Neural cell (in vitro differentiated cells): ENCODE results near the gene CLDN24. TPM values are rescaled to one million over a fixed set of nuclear protein-coding genes. Genes with fewer than 3 reads are reported as not detected.

Experiments used
- H2AFZ ChIP-seq: fragments of 200-600, 300-800 bp; sonication (generic), shearing (Covaris generic); 2 replicates; pipeline ENCODE4 v1.6.0; 2014; ENCODE audit warnings: low read depth, mild to moderate bottlenecking, antibody characterized with exemption, low read length, moderate library complexity
- H3F3A ChIP-seq: fragments of 200-600 bp; shearing (Covaris generic); 2 replicates; pipeline ENCODE4 v1.6.1; 2016; ENCODE audit warnings: mild to moderate bottlenecking, moderate library complexity, mixed read lengths, antibody characterized with exemption, low read length; ENCODE audit not compliant: insufficient read depth, poor library complexity, severe bottlenecking
- H3K27ac ChIP-seq: fragments of 200-600, 300-800 bp; sonication (generic), shearing (Covaris generic); 2 replicates; pipeline ENCODE4 v1.5.1; 2014; ENCODE audit warnings: mild to moderate bottlenecking, low read length, moderate library complexity
- H3K27me3 ChIP-seq: fragments of 300-800, 200-600 bp; sonication (generic), shearing (Covaris generic); 2 replicates; pipeline ENCODE4 v1.6.0; 2014; ENCODE audit warnings: mild to moderate bottlenecking, low read depth, low read length, moderate library complexity; ENCODE audit not compliant: insufficient read depth
- H3K36me3 ChIP-seq: fragments of 300-800, 200-600 bp; sonication (generic), shearing (Covaris generic); 2 replicates; pipeline ENCODE4 v1.5.1; 2014; ENCODE audit warnings: mild to moderate bottlenecking, antibody characterized with exemption, low read length, moderate library complexity; ENCODE audit not compliant: insufficient read depth
- H3K4me2 ChIP-seq: fragments of 300-800, 200-600 bp; sonication (generic), shearing (Covaris generic); 2 replicates; pipeline ENCODE4 v1.6.0; 2014; ENCODE audit warnings: mild to moderate bottlenecking, low read length
- H3K4me3 ChIP-seq: fragments of 300-800, 200-600 bp; sonication (generic), shearing (Covaris generic); 2 replicates; pipeline ENCODE4 v1.5.1; 2014; ENCODE audit warnings: mild to moderate bottlenecking, low read length, moderate library complexity
- H3K79me2 ChIP-seq: fragments of 200-600 bp; shearing (Covaris generic); replicated peaks from 2 replicates; pipeline ENCODE4 v1.6.0; 2014; ENCODE audit warnings: mild to moderate bottlenecking, low read length, moderate library complexity; ENCODE audit not compliant: insufficient read depth
- H3K9ac ChIP-seq: fragments of 300-800, 200-600 bp; sonication (generic), shearing (Covaris generic); 2 replicates; pipeline ENCODE4 v1.6.1; 2016; ENCODE audit warnings: mild to moderate bottlenecking, low read length, mixed read lengths
- H3K9me2 ChIP-seq: fragments of 200-600 bp; shearing (Covaris generic); 2 replicates; pipeline ENCODE4 v1.6.1; 2016; ENCODE audit warnings: mild to moderate bottlenecking, low read length, mixed read lengths; ENCODE audit not compliant: insufficient read depth
- H3K9me3 ChIP-seq: fragments of 200-600, 300-800 bp; sonication (generic), shearing (Covaris generic); 2 replicates; pipeline ENCODE4 v1.6.1; 2016; ENCODE audit warnings: mild to moderate bottlenecking, mixed run types, low read length, moderate library complexity, mixed read lengths
- H4K20me1 ChIP-seq: fragments of 200-600 bp; shearing (Covaris generic); 2 replicates; pipeline ENCODE4 v1.6.1; 2016; ENCODE audit warnings: mild to moderate bottlenecking, mixed run types; ENCODE audit not compliant: insufficient read depth
- EP300 ChIP-seq: fragments of 450-650 bp; conservative IDR thresholded peaks from 2 replicates; pipeline ENCODE4 v1.6.1; 2014; ENCODE audit warnings: antibody characterized with exemption, mild to moderate bottlenecking, moderate library complexity; ENCODE audit not compliant: poor library complexity, severe bottlenecking
- EZH2 ChIP-seq: fragments of 200-600, 300-800 bp; shearing (Covaris generic), sonication (generic); IDR thresholded peaks from 2 replicates; pipeline ENCODE4 v1.6.1; 2014; ENCODE audit warnings: antibody characterized with exemption, low read length, borderline replicate concordance, mild to moderate bottlenecking; ENCODE audit not compliant: insufficient read depth, poor library complexity, severe bottlenecking
- MXI1 ChIP-seq: fragments of 450-650 bp; conservative IDR thresholded peaks from 2 replicates; pipeline ENCODE4 v1.6.1; 2014; ENCODE audit warnings: antibody characterized with exemption, mild to moderate bottlenecking; ENCODE audit not compliant: poor library complexity, severe bottlenecking
- POLR2AphosphoS5 ChIP-seq: IDR thresholded peaks from 2 replicates; pipeline ENCODE4 v1.6.1; 2012
- RAD21 ChIP-seq: fragments of 450-650 bp; conservative IDR thresholded peaks from 2 replicates; pipeline ENCODE4 v1.6.1; 2014; ENCODE audit warnings: antibody characterized with exemption, mild to moderate bottlenecking, moderate library complexity
- SMC3 ChIP-seq: fragments of 450-650 bp; conservative IDR thresholded peaks from 2 replicates; pipeline ENCODE4 v1.6.1; 2014; ENCODE audit warnings: antibody characterized with exemption, mild to moderate bottlenecking, moderate library complexity; ENCODE audit not compliant: poor library complexity
- TAF1 ChIP-seq: IDR thresholded peaks from 2 replicates; pipeline ENCODE4 v1.6.1; 2012; ENCODE audit warnings: low read depth
- polyA plus RNA-seq: library from polyadenylated mRNA; depleted of rRNA; stranded (reverse); fragments of >200 nt; gene quantifications from 2 replicates; pipeline ENCODE4 v1.2.3, GENCODE V29; 2014
- TF ChIP-seq, protein P1 (sequence below): fragments of 450-650 bp; IDR thresholded peaks from 2 replicates; pipeline ENCODE4 v1.5.1; 2014; ENCODE audit warnings: antibody characterized with exemption, mild to moderate bottlenecking, moderate library complexity; ENCODE audit not compliant: poor library complexity, severe bottlenecking
- TF ChIP-seq, protein P2 (sequence below): IDR thresholded peaks from 2 replicates; pipeline ENCODE4 v1.6.1; 2012; ENCODE audit warnings: borderline replicate concordance

CLDN24 gene
- polyA plus RNA-seq, 1 donor from 2014 or later, result not detected

- Histone ChIP-seq H4K20me1 (no peaks in the 10 kb centered on the region), H3K4me2 (no peak overlapping the region), H3K27me3 (no peaks in the 10 kb centered on the region), H3K9me3 (peaks cover 5% of the 10 kb centered on the region), H3K9ac (no peak overlapping the region), H3K36me3 (no peaks in the 10 kb centered on the region), H2AFZ (no peak overlapping the region), H3F3A (no peaks in the 10 kb centered on the region), H3K79me2 (no peaks in the 10 kb centered on the region), H3K4me3 (no peak overlapping the region), H3K27ac (no peak overlapping the region), H3K9me2 (no peaks in the 10 kb centered on the region)
- TF ChIP-seq, protein P1, sequence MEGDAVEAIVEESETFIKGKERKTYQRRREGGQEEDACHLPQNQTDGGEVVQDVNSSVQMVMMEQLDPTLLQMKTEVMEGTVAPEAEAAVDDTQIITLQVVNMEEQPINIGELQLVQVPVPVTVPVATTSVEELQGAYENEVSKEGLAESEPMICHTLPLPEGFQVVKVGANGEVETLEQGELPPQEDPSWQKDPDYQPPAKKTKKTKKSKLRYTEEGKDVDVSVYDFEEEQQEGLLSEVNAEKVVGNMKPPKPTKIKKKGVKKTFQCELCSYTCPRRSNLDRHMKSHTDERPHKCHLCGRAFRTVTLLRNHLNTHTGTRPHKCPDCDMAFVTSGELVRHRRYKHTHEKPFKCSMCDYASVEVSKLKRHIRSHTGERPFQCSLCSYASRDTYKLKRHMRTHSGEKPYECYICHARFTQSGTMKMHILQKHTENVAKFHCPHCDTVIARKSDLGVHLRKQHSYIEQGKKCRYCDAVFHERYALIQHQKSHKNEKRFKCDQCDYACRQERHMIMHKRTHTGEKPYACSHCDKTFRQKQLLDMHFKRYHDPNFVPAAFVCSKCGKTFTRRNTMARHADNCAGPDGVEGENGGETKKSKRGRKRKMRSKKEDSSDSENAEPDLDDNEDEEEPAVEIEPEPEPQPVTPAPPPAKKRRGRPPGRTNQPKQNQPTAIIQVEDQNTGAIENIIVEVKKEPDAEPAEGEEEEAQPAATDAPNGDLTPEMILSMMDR, result no peak
- TF ChIP-seq EP300 (no peak), EZH2 (no peak), MXI1 (no peak), POLR2AphosphoS5 (no peak)
Measured at GRCh38 chr4:183369073-183369472, 46.8 kb upstream of the CLDN24 start.

GRCh38 chr4:183366206-183366835, 44.1 kb upstream of the CLDN24 start:
- Histone ChIP-seq H3K36me3 (no peaks in the 10 kb centered on the region), H3K9me3 (no peaks in the 10 kb centered on the region), H3F3A (no peaks in the 10 kb centered on the region), H3K27ac (no peak overlapping the region), H2AFZ (no peak overlapping the region), H3K79me2 (no peaks in the 10 kb centered on the region), H3K9me2 (no peaks in the 10 kb centered on the region), H3K4me2 (no peak overlapping the region), H4K20me1 (no peaks in the 10 kb centered on the region), H3K9ac (no peak overlapping the region), H3K27me3 (no peaks in the 10 kb centered on the region), H3K4me3 (no peak overlapping the region)
- TF ChIP-seq TAF1, result no peak
- TF ChIP-seq, protein P1, result no peak
- no peak for TF ChIP-seq EZH2
- TF ChIP-seq EP300, result no peak
- no peak for TF ChIP-seq MXI1
- no peak for TF ChIP-seq RAD21
- no peak for TF ChIP-seq POLR2AphosphoS5
- TF ChIP-seq, protein P2, sequence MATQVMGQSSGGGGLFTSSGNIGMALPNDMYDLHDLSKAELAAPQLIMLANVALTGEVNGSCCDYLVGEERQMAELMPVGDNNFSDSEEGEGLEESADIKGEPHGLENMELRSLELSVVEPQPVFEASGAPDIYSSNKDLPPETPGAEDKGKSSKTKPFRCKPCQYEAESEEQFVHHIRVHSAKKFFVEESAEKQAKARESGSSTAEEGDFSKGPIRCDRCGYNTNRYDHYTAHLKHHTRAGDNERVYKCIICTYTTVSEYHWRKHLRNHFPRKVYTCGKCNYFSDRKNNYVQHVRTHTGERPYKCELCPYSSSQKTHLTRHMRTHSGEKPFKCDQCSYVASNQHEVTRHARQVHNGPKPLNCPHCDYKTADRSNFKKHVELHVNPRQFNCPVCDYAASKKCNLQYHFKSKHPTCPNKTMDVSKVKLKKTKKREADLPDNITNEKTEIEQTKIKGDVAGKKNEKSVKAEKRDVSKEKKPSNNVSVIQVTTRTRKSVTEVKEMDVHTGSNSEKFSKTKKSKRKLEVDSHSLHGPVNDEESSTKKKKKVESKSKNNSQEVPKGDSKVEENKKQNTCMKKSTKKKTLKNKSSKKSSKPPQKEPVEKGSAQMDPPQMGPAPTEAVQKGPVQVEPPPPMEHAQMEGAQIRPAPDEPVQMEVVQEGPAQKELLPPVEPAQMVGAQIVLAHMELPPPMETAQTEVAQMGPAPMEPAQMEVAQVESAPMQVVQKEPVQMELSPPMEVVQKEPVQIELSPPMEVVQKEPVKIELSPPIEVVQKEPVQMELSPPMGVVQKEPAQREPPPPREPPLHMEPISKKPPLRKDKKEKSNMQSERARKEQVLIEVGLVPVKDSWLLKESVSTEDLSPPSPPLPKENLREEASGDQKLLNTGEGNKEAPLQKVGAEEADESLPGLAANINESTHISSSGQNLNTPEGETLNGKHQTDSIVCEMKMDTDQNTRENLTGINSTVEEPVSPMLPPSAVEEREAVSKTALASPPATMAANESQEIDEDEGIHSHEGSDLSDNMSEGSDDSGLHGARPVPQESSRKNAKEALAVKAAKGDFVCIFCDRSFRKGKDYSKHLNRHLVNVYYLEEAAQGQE, result no peak
- TF ChIP-seq SMC3, result no peak
